ENCODE data around the gene TACC3.

Gene TACC3

DNA sequence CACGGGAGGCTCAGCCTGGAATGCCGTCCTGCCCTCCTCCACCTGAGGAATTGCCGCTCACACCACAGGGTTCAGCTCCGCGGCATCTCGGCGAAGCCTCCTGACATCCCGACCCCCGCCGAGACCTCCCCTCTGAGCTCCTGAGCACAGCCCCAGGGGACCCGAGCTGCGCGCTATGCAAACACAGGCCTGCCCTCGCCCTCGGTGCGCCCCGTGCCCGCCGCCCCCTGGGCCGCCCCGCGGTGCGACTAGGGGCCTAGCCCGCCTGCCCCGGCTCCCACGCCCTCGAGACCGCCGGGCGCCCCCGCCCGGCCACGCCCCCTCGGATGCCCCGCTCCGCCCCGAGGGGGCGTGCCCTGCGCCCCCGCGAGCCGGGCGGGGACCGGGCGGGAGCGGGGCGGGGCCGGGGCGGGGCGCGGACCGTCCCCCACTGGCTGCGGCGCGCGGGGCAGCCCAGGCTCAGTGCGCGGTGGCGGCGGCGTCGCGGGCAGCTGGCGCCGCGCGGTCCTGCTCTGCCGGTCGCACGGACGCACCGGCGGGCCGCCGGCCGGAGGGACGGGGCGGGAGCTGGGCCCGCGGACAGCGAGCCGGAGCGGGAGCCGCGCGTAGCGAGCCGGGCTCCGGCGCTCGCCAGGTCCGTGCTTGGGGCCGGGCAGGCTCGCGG is 71.6 kb downstream of the TACC3 start, which contains the start of gene FGFR3:
Gene FGFR3, plus strand, starts transcription at position 462 of the 664 bp plus-strand sequence. CDS start 642 bp downstream, outside the sequence.
- peak within 1 kb of the TSS; percentile 8 to 35 for H3K4me3 ChIP-seq (replicated peaks in 1 of 2; ENCODE audit: low read depth in 2 of 2, low read length in 2 of 2)
- DNase-seq (ENCODE audit: low read depth in 2 of 2): peak in 1 of 2 donors; percentile 26
- TF ChIP-seq, protein P1, sequence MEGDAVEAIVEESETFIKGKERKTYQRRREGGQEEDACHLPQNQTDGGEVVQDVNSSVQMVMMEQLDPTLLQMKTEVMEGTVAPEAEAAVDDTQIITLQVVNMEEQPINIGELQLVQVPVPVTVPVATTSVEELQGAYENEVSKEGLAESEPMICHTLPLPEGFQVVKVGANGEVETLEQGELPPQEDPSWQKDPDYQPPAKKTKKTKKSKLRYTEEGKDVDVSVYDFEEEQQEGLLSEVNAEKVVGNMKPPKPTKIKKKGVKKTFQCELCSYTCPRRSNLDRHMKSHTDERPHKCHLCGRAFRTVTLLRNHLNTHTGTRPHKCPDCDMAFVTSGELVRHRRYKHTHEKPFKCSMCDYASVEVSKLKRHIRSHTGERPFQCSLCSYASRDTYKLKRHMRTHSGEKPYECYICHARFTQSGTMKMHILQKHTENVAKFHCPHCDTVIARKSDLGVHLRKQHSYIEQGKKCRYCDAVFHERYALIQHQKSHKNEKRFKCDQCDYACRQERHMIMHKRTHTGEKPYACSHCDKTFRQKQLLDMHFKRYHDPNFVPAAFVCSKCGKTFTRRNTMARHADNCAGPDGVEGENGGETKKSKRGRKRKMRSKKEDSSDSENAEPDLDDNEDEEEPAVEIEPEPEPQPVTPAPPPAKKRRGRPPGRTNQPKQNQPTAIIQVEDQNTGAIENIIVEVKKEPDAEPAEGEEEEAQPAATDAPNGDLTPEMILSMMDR (IDR thresholded peaks at IDR 0.05; ENCODE audit: low read depth, low read length): no peak

DNA sequence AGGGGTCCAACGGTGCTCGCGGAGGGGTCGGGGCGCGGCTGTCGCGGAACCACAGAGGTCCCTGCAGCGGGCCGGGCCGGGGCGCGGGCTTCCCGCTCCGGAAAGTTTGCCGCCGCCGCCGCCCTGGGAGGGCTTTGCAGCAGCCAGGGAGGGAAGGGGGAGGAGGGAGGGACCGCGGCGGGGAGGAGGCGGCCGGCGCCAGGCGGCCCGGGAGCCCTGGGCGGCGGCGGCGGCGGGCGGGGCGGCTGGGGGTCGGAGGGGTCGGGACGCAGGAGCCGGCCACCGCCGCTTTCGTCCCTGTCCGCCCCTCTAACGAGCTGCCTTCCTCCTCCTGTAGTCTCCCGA is 72.1 kb downstream of the TACC3 start:
- H3K4me3 ChIP-seq (replicated peaks in 1 of 2; ENCODE audit: low read depth in 2 of 2, low read length in 2 of 2): peak overlapping the region in 1 of 2 donors; percentile 35
- DNase-seq (ENCODE audit: low read depth in 2 of 2): peak; percentile 16 to 33
- TF ChIP-seq, protein P1 (IDR thresholded peaks at IDR 0.05; ENCODE audit: low read depth, low read length): no peak

DNA sequence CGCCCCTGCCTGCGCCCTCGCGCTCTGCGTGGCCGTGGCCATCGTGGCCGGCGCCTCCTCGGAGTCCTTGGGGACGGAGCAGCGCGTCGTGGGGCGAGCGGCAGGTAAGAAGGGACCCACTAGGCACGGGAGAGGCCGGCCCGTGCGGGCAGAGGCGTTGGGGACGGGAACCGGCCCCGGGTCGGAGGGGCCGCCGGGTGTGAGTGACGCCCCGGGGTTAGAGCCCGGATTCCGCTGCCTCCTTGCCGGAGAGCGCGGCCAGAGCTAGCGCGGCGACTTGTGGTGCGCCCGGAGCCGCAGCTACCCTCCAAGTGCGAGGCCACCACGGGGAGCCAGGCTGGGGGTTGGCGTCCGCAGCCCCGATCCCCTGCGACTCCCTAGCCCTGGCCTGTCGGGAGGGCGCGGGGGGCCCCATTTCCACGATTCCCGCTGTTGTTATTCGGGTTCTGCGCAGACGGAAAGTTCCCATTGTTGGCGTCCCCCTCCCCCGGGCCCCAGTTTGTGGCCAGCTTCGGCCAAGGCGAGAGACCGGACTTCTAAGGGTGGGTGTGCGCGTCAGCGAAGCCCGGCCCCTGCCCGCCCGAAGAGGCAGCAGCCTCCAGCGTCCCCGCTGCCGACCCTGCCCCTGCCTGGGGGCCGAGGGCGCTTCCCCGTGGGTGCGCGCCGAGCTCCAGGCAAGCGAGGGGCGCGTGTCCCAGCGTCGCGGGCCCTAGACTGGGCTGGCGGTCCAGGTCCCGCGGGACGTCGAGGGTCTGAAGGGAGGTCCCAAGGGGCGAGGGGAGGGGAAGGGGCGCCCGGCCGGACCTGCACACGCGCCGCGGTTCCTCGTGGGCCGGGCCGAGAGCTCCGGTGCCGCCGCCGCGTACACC is 72.9 kb downstream of the TACC3 start:
- TF ChIP-seq, protein P1 (IDR thresholded peaks at IDR 0.05; ENCODE audit: low read depth, low read length): no peak
- peak; percentile 13 to 27 for DNase-seq (ENCODE audit: low read depth in 2 of 2)
- peak overlapping the region; percentile 8 to 14 for H3K4me3 ChIP-seq (replicated peaks in 1 of 2; ENCODE audit: low read depth in 2 of 2, low read length in 2 of 2)
